Activated CD4-positive, alpha-beta T cell treated with anti-CD3 and anti-CD28 coated beads for 36 hours (primary cell): ENCODE data around the gene CNTN1. TPM values are rescaled to one million over a fixed set of nuclear protein-coding genes. Genes with fewer than 3 reads are reported as not detected.

ENCODE experiments used
- ATAC-seq: fragments of 200-7000 bp; cut with Tn5 transposase; one replicate; pipeline ENCODE4 v1.10.0; 2021; ENCODE audit warnings: mild to moderate bottlenecking, moderate library complexity
- CTCF ChIA-PET: fragments of 350-600 bp; sonication (Branson Sonifier 250); formaldehyde crosslinking; loops from one replicate; lab custom pipeline; 2021; ENCODE audit warnings: antibody characterized with exemption; lab: Charles Lee
- POLR2A ChIA-PET: fragments of 350-600 bp; sonication (Branson Sonifier 250); formaldehyde crosslinking; loops from one replicate; lab custom pipeline; 2021; ENCODE audit warnings: antibody characterized with exemption, inconsistent platforms; lab: Charles Lee
- DNase-seq: peaks from one replicate; pipeline ENCODE4 v3.0.0-alpha.2; 2020
- H3K27ac Mint-ChIP-seq: one replicate; pipeline ENCODE4 v1.8.0; 2021; ENCODE audit warnings: mixed read lengths
- H3K27me3 Mint-ChIP-seq: one replicate; pipeline ENCODE4 v1.8.0; 2021; ENCODE audit warnings: mixed read lengths
- H3K36me3 Mint-ChIP-seq: one replicate; pipeline ENCODE4 v1.8.0; 2021; ENCODE audit warnings: low read depth, mixed read lengths
- H3K4me1 Mint-ChIP-seq: one replicate; pipeline ENCODE4 v1.8.0; 2021; ENCODE audit warnings: mixed read lengths
- H3K4me3 Mint-ChIP-seq: one replicate; pipeline ENCODE4 v1.8.0; 2021; ENCODE audit warnings: mild to moderate bottlenecking, moderate library complexity, mixed read lengths
- H3K9me3 Mint-ChIP-seq: one replicate; pipeline ENCODE4 v1.8.0; 2021; ENCODE audit warnings: low read depth, mixed read lengths
- intact Hi-C, 2 experiments: fragments of 100-400 bp; cut with DNase I in 1 of 2; cut with micrococcal nuclease in 1 of 2; formaldehyde crosslinking; loops; one replicate each; pipeline versions ENCODE4 v1.14.2 to v1.15.1; 2022 to 2024; cut with DNase I, micrococcal nuclease
- total RNA-seq, 2 experiments: library from RNA; stranded (reverse); gene quantifications; one replicate each; pipeline ENCODE4 v1.2.3, GENCODE V29; 2021

CNTN1 gene
- total RNA-seq, 2 experiments from 2014 or later: not detected

GRCh38 chr12:40988355-40988754, 296.1 kb downstream of the CNTN1 start:
- no peaks in the 10 kb centered on the region for H3K27me3 Mint-ChIP-seq
- no peak for ATAC-seq

GRCh38 chr12:40988824-40989223, 296.6 kb downstream of the CNTN1 start:
- Mint-ChIP-seq H3K27me3 (no peaks in the 10 kb centered on the region), H3K4me3 (no peak overlapping the region), H3K36me3 (no peaks in the 10 kb centered on the region), H3K4me1 (no peaks in the 10 kb centered on the region), H3K27ac (no peak overlapping the region), H3K9me3 (peaks cover 4% of the 10 kb centered on the region)
- POLR2A ChIA-PET: no interaction called here
- DNase-seq: no peak
- CTCF ChIA-PET: no interaction called here
- intact Hi-C loops: no loop called here
- no peak for ATAC-seq

More at GRCh38 chr12:40988355-40988754, 296.1 kb downstream of the CNTN1 start:
- no peak overlapping the region for H3K27ac Mint-ChIP-seq
- CTCF ChIA-PET: no interaction called here
- H3K4me3 Mint-ChIP-seq: no peak overlapping the region
- intact Hi-C loops: no loop called here
- H3K36me3 Mint-ChIP-seq: no peaks in the 10 kb centered on the region
- peaks cover 4% of the 10 kb centered on the region for H3K9me3 Mint-ChIP-seq
- POLR2A ChIA-PET: no interaction called here
- H3K4me1 Mint-ChIP-seq: no peaks in the 10 kb centered on the region
- DNase-seq: no peak

- no peaks in the 10 kb centered on the region for H3K27me3 Mint-ChIP-seq
- H3K27ac Mint-ChIP-seq: no peak overlapping the region
- no peak overlapping the region for H3K4me3 Mint-ChIP-seq
- intact Hi-C loops: no loop called here
- ChIA-PET POLR2A (no interaction called here), CTCF (no interaction called here)
- H3K9me3 Mint-ChIP-seq: peaks cover 4% of the 10 kb centered on the region
- no peaks in the 10 kb centered on the region for H3K36me3 Mint-ChIP-seq
- ATAC-seq: no peak
- no peak for DNase-seq
- H3K4me1 Mint-ChIP-seq: no peaks in the 10 kb centered on the region
Observed at GRCh38 chr12:40989785-40990184, 297.5 kb downstream of the CNTN1 start.

GRCh38 chr12:40992158-40992557, 299.9 kb downstream of the CNTN1 start:
- Mint-ChIP-seq H3K4me1 (no peaks in the 10 kb centered on the region), H3K4me3 (no peak overlapping the region), H3K36me3 (no peaks in the 10 kb centered on the region), H3K27me3 (no peaks in the 10 kb centered on the region), H3K27ac (no peak overlapping the region), H3K9me3 (no peaks in the 10 kb centered on the region)
- DNase-seq (no peak), ATAC-seq (no peak)
- ChIA-PET POLR2A (no interaction called here), CTCF (no interaction called here)
- intact Hi-C loops: no loop called here

- CTCF ChIA-PET: no interaction called here
- no peak overlapping the region for H3K4me3 Mint-ChIP-seq
Observed at GRCh38 chr12:40992674-40993073, 300.4 kb downstream of the CNTN1 start.

GRCh38 chr12:40993158-40993557, 300.9 kb downstream of the CNTN1 start:
- no peak for DNase-seq
- H3K27ac Mint-ChIP-seq: no peak overlapping the region
- POLR2A ChIA-PET: no interaction called here
- intact Hi-C loops: no loop called here
- H3K4me3 Mint-ChIP-seq: no peak overlapping the region
- H3K4me1 Mint-ChIP-seq: no peaks in the 10 kb centered on the region
- ATAC-seq: no peak
- no peaks in the 10 kb centered on the region for H3K9me3 Mint-ChIP-seq
- CTCF ChIA-PET: no interaction called here
- H3K27me3 Mint-ChIP-seq: no peaks in the 10 kb centered on the region
- no peaks in the 10 kb centered on the region for H3K36me3 Mint-ChIP-seq

More at GRCh38 chr12:40992674-40993073, 300.4 kb downstream of the CNTN1 start:
- no peaks in the 10 kb centered on the region for H3K9me3 Mint-ChIP-seq
- H3K27me3 Mint-ChIP-seq: no peaks in the 10 kb centered on the region
- intact Hi-C loops: no loop called here
- DNase-seq (no peak), ATAC-seq (no peak)
- H3K27ac Mint-ChIP-seq: no peak overlapping the region
- H3K36me3 Mint-ChIP-seq: no peaks in the 10 kb centered on the region
- POLR2A ChIA-PET: no interaction called here
- no peaks in the 10 kb centered on the region for H3K4me1 Mint-ChIP-seq

- intact Hi-C loops: no loop called here
- Mint-ChIP-seq H3K27me3 (no peaks in the 10 kb centered on the region), H3K9me3 (peaks cover 2% of the 10 kb centered on the region), H3K4me3 (no peak overlapping the region), H3K27ac (no peak overlapping the region), H3K4me1 (no peaks in the 10 kb centered on the region), H3K36me3 (no peaks in the 10 kb centered on the region)
- DNase-seq (no peak), ATAC-seq (no peak)
- POLR2A ChIA-PET: no interaction called here
- CTCF ChIA-PET: interaction anchor here (0.7 kb wide), 1 partner anchor 1463 kb away, joined by 3 read pairs; no protein-coding TSS in a partner anchor
Observed at GRCh38 chr12:40996091-40996490, 303.9 kb downstream of the CNTN1 start.

GRCh38 chr12:40999210-40999609, 307.0 kb downstream of the CNTN1 start:
- DNase-seq (no peak), ATAC-seq (no peak)
- ChIA-PET CTCF (no interaction called here), POLR2A (no interaction called here)
- Mint-ChIP-seq H3K27ac (no peak overlapping the region), H3K4me1 (no peaks in the 10 kb centered on the region), H3K4me3 (no peak overlapping the region), H3K36me3 (no peaks in the 10 kb centered on the region), H3K9me3 (peaks cover 10% of the 10 kb centered on the region), H3K27me3 (no peaks in the 10 kb centered on the region)
- intact Hi-C loops: no loop called here

- intact Hi-C loops: no loop called here
- DNase-seq (no peak), ATAC-seq (no peak)
- Mint-ChIP-seq H3K27ac (no peak overlapping the region), H3K4me1 (no peaks in the 10 kb centered on the region), H3K36me3 (no peaks in the 10 kb centered on the region), H3K9me3 (peaks cover 45% of the 10 kb centered on the region), H3K27me3 (no peaks in the 10 kb centered on the region), H3K4me3 (no peak overlapping the region)
- CTCF ChIA-PET: no interaction called here
- POLR2A ChIA-PET: interaction anchor here (0.6 kb wide), 1 partner anchor 1173 kb away, joined by 3 read pairs; no protein-coding TSS in a partner anchor
Observed at GRCh38 chr12:41008472-41008871, 316.2 kb downstream of the CNTN1 start.

- no peaks in the 10 kb centered on the region for H3K36me3 Mint-ChIP-seq
- POLR2A ChIA-PET: no interaction called here
- intact Hi-C loops: no loop called here
Observed at GRCh38 chr12:41011939-41012338, 319.7 kb downstream of the CNTN1 start.

GRCh38 chr12:41013881-41014642, 321.8 kb downstream of the CNTN1 start:
- Mint-ChIP-seq H3K4me3 (no peak overlapping the region), H3K9me3 (peaks cover 18% of the 10 kb centered on the region), H3K4me1 (no peaks in the 10 kb centered on the region), H3K36me3 (no peaks in the 10 kb centered on the region), H3K27me3 (no peaks in the 10 kb centered on the region), H3K27ac (no peak overlapping the region)
- ChIA-PET CTCF (no interaction called here), POLR2A (no interaction called here)
- DNase-seq (no peak), ATAC-seq (no peak)
- intact Hi-C loops: no loop called here

More at GRCh38 chr12:41011939-41012338, 319.7 kb downstream of the CNTN1 start:
- no peaks in the 10 kb centered on the region for H3K4me1 Mint-ChIP-seq
- ATAC-seq (no peak), DNase-seq (no peak)
- peaks cover 29% of the 10 kb centered on the region for H3K9me3 Mint-ChIP-seq
- H3K4me3 Mint-ChIP-seq: no peak overlapping the region
- CTCF ChIA-PET: no interaction called here
- H3K27ac Mint-ChIP-seq: no peak overlapping the region
- no peaks in the 10 kb centered on the region for H3K27me3 Mint-ChIP-seq

- H3K4me1 Mint-ChIP-seq: no peaks in the 10 kb centered on the region
- no peak overlapping the region for H3K4me3 Mint-ChIP-seq
- no peaks in the 10 kb centered on the region for H3K36me3 Mint-ChIP-seq
- ATAC-seq (no peak), DNase-seq (no peak)
- H3K27me3 Mint-ChIP-seq: no peaks in the 10 kb centered on the region
- ChIA-PET POLR2A (no interaction called here), CTCF (no interaction called here)
- peaks cover 18% of the 10 kb centered on the region for H3K9me3 Mint-ChIP-seq
- intact Hi-C loops: no loop called here
- no peak overlapping the region for H3K27ac Mint-ChIP-seq
Observed at GRCh38 chr12:41014643-41015020, 322.4 kb downstream of the CNTN1 start.
